Measurements from ENCODE around the gene FKBP1B. TPM values are rescaled to one million over a fixed set of nuclear protein-coding genes. Genes with fewer than 3 reads are reported as not detected.

FKBP1B gene
- total RNA-seq, 2 experiments from 2014 or later = 0.47 TPM; not detected in 1

- Histone ChIP-seq H3K4me3 (ENCODE audit: low read length) (no peak overlapping the region), H3K36me3 (ENCODE audit: insufficient read depth, low read length) (no peaks in the 10 kb centered on the region), H3K27ac (ENCODE audit: low read depth in 1 of 2, low read length in 2 of 2) (no peak overlapping the region), H3K4me1 (ENCODE audit: insufficient read depth, low read length) (no peaks in the 10 kb centered on the region), H3K9me3 (ENCODE audit: control insufficient read depth in 1 of 2, insufficient read depth in 1 of 2, low read length in 2 of 2) (no peaks in the 10 kb centered on the region), H3K27me3 (ENCODE audit: control insufficient read depth in 1 of 2, insufficient read depth in 2 of 2, low read length in 2 of 2) (peaks cover 12 to 17% of the 10 kb centered on the region in 2 experiments)
- Mint-ChIP-seq H3K36me3 (ENCODE audit: low read depth) (no peaks in the 10 kb centered on the region), H3K9me3 (no peaks in the 10 kb centered on the region), H3K4me3 (no peak overlapping the region), H3K4me1 (ENCODE audit: low read depth) (no peaks in the 10 kb centered on the region), H3K27ac (no peak overlapping the region), H3K27me3 (peaks cover 32% of the 10 kb centered on the region)
- no peak for ATAC-seq (ENCODE audit: poor library complexity)
- no peak for DNase-seq
- ChIA-PET CTCF (no interaction called here), POLR2A (no interaction called here)
- TF ChIP-seq CTCF (IDR thresholded peaks at IDR 0.05) = no peak
- intact Hi-C loops (cut with DNase I, micrococcal nuclease) = no loop called here
Observed at GRCh38 chr2:24015562-24016375, 33.8 kb upstream of the FKBP1B start.

GRCh38 chr2:24016376-24016761 lies 33.2 kb upstream of the FKBP1B start:
- no peak overlapping the region for H3K27ac ChIP-seq (ENCODE audit: low read depth in 1 of 2, low read length in 2 of 2)
- Mint-ChIP-seq H3K9me3 (no peaks in the 10 kb centered on the region), H3K27me3 (peaks cover 26% of the 10 kb centered on the region), H3K36me3 (ENCODE audit: low read depth) (no peaks in the 10 kb centered on the region), H3K27ac (no peak overlapping the region), H3K4me1 (ENCODE audit: low read depth) (no peaks in the 10 kb centered on the region), H3K4me3 (no peak overlapping the region)
- H3K4me1 ChIP-seq (ENCODE audit: insufficient read depth, low read length) = no peaks in the 10 kb centered on the region
- POLR2A ChIA-PET = no interaction called here
- DNase-seq (no peak), ATAC-seq (ENCODE audit: poor library complexity) (no peak)
- no peaks in the 10 kb centered on the region for H3K36me3 ChIP-seq (ENCODE audit: insufficient read depth, low read length)
- no peak for TF ChIP-seq CTCF (IDR thresholded peaks at IDR 0.05)
- CTCF ChIA-PET = no interaction called here
- H3K9me3 ChIP-seq (ENCODE audit: control insufficient read depth in 1 of 2, insufficient read depth in 1 of 2, low read length in 2 of 2) = no peaks in the 10 kb centered on the region
- H3K4me3 ChIP-seq (ENCODE audit: low read length) = no peak overlapping the region
- H3K27me3 ChIP-seq (ENCODE audit: control insufficient read depth in 1 of 2, insufficient read depth in 2 of 2, low read length in 2 of 2) = peaks cover 6 to 11% of the 10 kb centered on the region in 2 experiments
- intact Hi-C loops (cut with DNase I, micrococcal nuclease) = no loop called here

- Mint-ChIP-seq H3K27ac (no peak overlapping the region), H3K4me3 (no peak overlapping the region), H3K9me3 (no peaks in the 10 kb centered on the region), H3K27me3 (peaks cover 19% of the 10 kb centered on the region), H3K4me1 (ENCODE audit: low read depth) (no peaks in the 10 kb centered on the region), H3K36me3 (ENCODE audit: low read depth) (peaks cover 3% of the 10 kb centered on the region)
- no peak for ATAC-seq (ENCODE audit: poor library complexity)
- Histone ChIP-seq H3K27me3 (ENCODE audit: control insufficient read depth in 1 of 2, insufficient read depth in 2 of 2, low read length in 2 of 2) (peaks cover 0 to 5% of the 10 kb centered on the region in 2 experiments), H3K4me3 (ENCODE audit: low read length) (no peak overlapping the region), H3K4me1 (ENCODE audit: insufficient read depth, low read length) (no peaks in the 10 kb centered on the region), H3K36me3 (ENCODE audit: insufficient read depth, low read length) (no peaks in the 10 kb centered on the region), H3K9me3 (ENCODE audit: control insufficient read depth in 1 of 2, insufficient read depth in 1 of 2, low read length in 2 of 2) (no peaks in the 10 kb centered on the region), H3K27ac (ENCODE audit: low read depth in 1 of 2, low read length in 2 of 2) (no peak overlapping the region)
- TF ChIP-seq CTCF (IDR thresholded peaks at IDR 0.05) = no peak
- ChIA-PET CTCF (no interaction called here), POLR2A (no interaction called here)
- DNase-seq = no peak
- intact Hi-C loops (cut with DNase I, micrococcal nuclease) = no loop called here
Observed at GRCh38 chr2:24016853-24017703, 32.5 kb upstream of the FKBP1B start.
